GM21447 (cell line): Measurements from ENCODE around the gene ITGB2.
"Not testable (repeated sequence)": the region's sequence is repeated elsewhere in the genome, so short reads cannot be mapped to it uniquely, and the experiment has no call there.

Source experiments
- ATAC-seq: cut with Tn5 transposase; IDR thresholded peaks from one replicate; pipeline ENCODE4 v1.9.1; 2021; ENCODE audit not compliant: unreplicated experiment

The ITGB2 gene

GRCh38 chr21:44887126-44887806, 33.4 kb downstream of the ITGB2 start:
- ATAC-seq, result no peak

GRCh38 chr21:44886113-44887075, 34.3 kb downstream of the ITGB2 start:
- no peak for ATAC-seq

- ATAC-seq, result no peak
Observed at GRCh38 chr21:44885615-44886014, 35.1 kb downstream of the ITGB2 start.

GRCh38 chr21:44884097-44884496, 36.6 kb downstream of the ITGB2 start:
- no peak for ATAC-seq

GRCh38 chr21:44883250-44883649, 37.4 kb downstream of the ITGB2 start:
- no peak for ATAC-seq

GRCh38 chr21:44881198-44881872, 39.4 kb downstream of the ITGB2 start:
- no peak for ATAC-seq

- ATAC-seq, result no peak
Observed at GRCh38 chr21:44880405-44881197, 40.1 kb downstream of the ITGB2 start.

- ATAC-seq, result not testable (repeated sequence)
Observed at GRCh38 chr21:44879238-44879637, 41.5 kb downstream of the ITGB2 start.

- ATAC-seq, result no peak
Observed at GRCh38 chr21:44878053-44878982, 42.4 kb downstream of the ITGB2 start.

- ATAC-seq, result no peak
Observed at GRCh38 chr21:44876849-44877575, 43.7 kb downstream of the ITGB2 start.

- no peak for ATAC-seq
Observed at GRCh38 chr21:44875316-44875700, 45.4 kb downstream of the ITGB2 start.

- ATAC-seq, result peak; percentile 9
Observed at GRCh38 chr21:44874497-44875315, 46.0 kb downstream of the ITGB2 start.

- ATAC-seq, result no peak
Observed at GRCh38 chr21:44874240-44874496, 46.5 kb downstream of the ITGB2 start.

GRCh38 chr21:44873356-44874239, 47.1 kb downstream of the ITGB2 start, which contains the start of gene PTTG1IP:
TSS of gene PTTG1IP (minus strand) at chr21:44873690. CDS start at chr21:44873616, 74 bp downstream.
- ATAC-seq, result peak; percentile 66

- ATAC-seq, result no peak
Observed at GRCh38 chr21:44872649-44873355, 47.9 kb downstream of the ITGB2 start.

- no peak for ATAC-seq
Observed at GRCh38 chr21:44872323-44872648, 48.4 kb downstream of the ITGB2 start.
